ENCODE data around the gene SLC6A11. TPM values are rescaled to one million over a fixed set of nuclear protein-coding genes. Genes with fewer than 3 reads are reported as not detected.

Gene SLC6A11
- total and polyA plus RNA-seq, 2 of the 8 experiments (the other 6 are each of a cell fraction or from before 2014, with no cell fraction given), result 0.78 to 1.5 TPM

GRCh38 chr3:10855083-10855870 is 39.2 kb downstream of the SLC6A11 start (continued):
- TF ChIP-seq CHD7 (IDR thresholded peaks at IDR 0.05; ENCODE audit: insufficient replicate concordance, low read length), result no peak
- TF ChIP-seq EP300 (IDR thresholded peaks at IDR 0.05; ENCODE audit: borderline replicate concordance in 1 of 2, low read depth in 2 of 2, low read length in 2 of 2), result no peak
- no peak for TF ChIP-seq CHD1 (IDR thresholded peaks at IDR 0.05; ENCODE audit: low read depth, low read length)
- TF ChIP-seq JUN (IDR thresholded peaks at IDR 0.05; ENCODE audit: low read depth, low read length), result no peak
- TF ChIP-seq TEAD4 (IDR thresholded peaks at IDR 0.05; ENCODE audit: low read depth, low read length), result no peak
- no peak for TF ChIP-seq JUND (IDR thresholded peaks at IDR 0.05; ENCODE audit: low read length)

All from H1 (cell line).